Stimulated activated CD8-positive, alpha-beta memory T cell treated with anti-CD3 and anti-CD28 coated beads, Interleukin-7, amount 100 ng/mL, for 48 hours (primary cell): ENCODE data around the gene FOXS1.
"Not testable (repeated sequence)": the region's sequence is repeated elsewhere in the genome, so short reads cannot be mapped to it uniquely, and the experiment has no call there.

ENCODE experiments used
- DNase-seq, 2 donors: peaks; one replicate each; pipeline ENCODE4 v3.0.0-alpha.2; 2020; ENCODE audit warnings: low read depth in 1 of 2; ENCODE audit errors: extremely low read depth in 1 of 2

Gene FOXS1

DNA sequence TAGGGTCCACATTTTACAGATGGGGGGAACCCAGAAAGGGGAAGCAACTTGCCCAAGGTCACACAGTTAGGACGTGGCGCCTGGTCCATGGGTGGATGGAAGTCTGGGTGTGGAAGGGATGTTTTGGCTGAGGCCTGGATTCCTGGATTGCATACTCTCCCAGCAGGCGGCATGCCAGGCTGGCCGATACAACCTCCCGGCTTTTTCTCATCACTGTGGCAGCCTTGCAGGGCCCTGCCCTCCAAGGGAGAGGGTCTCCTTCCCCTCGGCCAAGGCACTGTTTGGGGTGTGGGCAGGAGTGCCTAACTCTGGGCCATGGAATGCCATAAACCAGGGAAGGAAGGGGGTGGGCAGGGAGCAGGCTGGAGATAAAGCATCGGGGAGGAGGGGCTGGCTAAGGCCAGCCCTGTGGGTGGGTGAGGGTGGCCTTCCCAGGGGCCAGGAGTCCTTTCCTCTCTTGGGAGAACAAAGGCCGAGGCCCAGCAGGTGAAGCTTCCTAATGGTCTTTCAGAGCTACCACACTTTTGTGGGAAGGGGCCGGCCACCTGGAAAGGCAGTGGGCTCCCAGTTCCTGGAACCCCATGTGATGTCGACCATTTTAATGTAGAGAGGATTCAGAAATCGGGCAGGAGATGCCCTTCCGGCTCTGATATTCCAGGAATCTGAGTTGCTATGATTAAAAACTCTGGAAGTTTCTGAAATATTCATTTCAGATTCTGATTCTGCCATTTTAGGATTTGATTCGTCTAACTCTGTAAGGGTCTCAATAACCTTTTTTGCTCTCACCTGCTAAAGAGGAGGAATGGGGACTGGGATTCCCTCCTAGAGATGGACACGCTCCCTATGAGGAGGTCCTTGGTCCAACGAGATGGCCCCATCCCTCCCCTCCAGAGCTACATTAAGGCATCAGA lies 4.2 kb downstream of the FOXS1 start:
- DNase-seq = no peak

DNA sequence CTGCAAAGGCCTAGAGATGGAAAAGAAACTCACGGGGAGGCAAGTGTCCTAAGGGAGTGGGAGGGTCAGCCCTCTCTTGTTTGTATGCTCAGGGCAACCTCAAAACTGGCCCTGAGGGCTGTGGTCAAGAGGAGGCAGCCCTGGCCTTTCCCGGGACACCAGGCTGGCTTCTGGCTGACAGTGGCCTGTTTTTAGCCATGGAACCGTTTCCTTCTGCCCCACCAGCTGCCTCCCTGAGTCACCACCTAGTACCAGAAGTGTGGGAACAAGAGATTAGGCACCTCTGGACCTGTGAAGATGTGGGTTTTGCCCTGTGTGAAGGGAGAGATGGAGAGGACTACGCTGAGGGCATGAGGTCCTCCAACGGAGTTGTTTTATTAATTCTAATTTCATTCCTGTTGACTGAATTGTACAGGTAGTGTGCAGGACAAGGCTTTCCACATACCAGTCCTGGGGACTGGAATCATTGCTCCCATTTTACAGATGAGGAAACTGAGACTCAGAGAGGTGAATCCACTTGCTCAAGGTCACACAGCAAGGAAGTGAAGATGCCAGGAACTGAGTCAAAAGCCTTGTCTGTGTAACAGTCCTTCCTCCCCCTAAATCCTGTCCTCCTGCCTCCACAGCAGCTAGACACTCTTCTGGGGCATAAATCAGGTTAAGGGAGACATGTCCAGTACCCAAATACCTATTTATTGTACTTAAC lies 5.5 kb downstream of the FOXS1 start:
- DNase-seq = no peak

DNA sequence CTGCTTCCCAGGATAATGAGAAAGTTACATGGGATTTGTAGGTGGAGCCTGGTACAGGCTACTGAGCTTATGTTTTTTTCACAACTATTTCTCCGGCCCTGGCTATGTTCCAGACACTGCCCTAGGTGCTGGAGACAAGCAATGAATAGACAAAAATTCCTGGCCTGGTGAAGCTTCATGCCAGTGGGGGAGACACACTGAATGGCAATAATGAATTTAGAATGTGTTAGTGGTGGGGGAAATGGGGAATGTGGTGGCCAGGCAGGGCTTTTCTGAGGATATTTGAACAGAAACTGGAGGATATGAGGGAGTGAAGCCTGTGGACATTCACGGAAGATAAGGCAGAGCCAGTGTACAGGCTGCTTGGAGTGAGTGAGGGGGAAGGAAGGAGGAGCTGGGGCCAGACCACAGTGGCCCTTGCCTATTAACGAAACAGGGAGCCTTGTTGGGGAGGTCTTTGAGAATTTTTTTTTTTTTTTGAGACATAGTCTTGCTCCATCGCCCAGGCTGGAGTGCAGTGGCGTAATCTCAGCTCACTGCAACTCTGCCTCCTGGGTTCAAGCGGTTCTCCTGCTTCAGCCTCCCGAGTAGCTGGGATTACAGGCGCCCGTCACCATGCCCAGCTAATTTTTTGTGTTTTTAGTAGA lies 6.6 kb downstream of the FOXS1 start:
- DNase-seq = no peak

GRCh38 chr20:31837896-31838397 lies 7.5 kb downstream of the FOXS1 start:
- no peak for DNase-seq

- no peak for DNase-seq
Measured at GRCh38 chr20:31836853-31837608, 8.4 kb downstream of the FOXS1 start.

GRCh38 chr20:31835977-31836852 lies 9.2 kb downstream of the FOXS1 start:
- DNase-seq = peak; percentile 12 to 21

DNA sequence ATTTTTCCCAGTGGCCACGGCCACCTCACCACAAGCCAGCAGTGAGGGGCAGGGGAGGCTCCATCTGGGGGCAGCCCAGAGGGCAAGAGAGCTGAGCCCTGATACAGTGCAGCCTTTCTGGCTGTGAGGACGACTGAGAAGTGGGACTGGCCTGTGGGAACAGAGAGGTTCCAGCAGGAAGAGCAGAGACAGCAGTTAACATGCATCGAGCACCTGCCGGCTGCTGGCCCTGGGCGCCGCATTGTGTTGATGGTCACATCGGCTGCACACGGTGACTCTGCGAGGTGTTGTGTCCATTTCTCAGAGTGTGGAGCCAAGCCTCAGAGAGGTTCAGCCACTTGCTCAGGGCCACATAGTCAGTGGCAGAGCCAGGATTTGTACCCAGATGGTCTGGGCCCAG lies 9.8 kb downstream of the FOXS1 start:
- no peak for DNase-seq

- DNase-seq = no peak
Measured at GRCh38 chr20:31833931-31834521, 11.4 kb downstream of the FOXS1 start.

DNA sequence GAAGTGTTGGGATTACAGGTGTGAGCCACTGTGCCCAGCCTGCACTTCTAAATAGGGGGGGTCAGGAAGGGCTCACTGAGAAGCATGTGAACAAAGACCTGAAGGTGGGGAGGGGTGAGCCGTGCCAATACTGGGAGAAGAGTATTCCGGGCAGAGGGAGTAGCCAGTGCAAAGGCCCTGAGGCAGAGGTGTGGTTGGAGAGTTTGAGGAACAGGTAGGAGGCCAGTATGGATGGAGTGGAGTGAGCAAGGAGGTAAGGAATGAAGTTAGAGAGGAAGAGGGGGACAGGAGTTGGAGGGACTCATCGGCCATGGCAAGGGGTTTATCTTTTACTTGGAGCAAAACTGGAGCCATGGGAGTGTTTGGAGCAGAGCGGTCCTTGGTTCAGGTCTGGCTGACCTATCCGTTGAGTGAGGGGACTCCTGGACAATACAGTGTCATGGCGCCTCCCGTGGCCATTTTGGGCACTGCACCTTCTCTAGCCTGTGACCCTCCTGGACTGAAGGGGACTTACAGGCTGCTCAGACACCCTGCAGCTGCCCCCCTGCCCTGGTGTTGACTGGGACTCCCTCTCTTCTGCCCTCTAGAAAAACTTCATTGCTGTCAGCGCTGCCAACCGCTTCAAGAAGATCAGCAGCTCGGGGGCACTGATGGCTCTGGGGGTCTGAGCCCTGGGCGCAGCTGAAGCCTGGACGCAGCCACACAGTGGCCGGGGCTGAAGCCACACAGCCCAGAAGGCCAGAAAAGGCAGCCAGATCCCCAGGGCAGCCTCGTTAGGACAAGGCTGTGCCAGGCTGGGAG lies 12.1 kb downstream of the FOXS1 start:
- DNase-seq = peak in 1 of 2 donors; percentile 47

DNA sequence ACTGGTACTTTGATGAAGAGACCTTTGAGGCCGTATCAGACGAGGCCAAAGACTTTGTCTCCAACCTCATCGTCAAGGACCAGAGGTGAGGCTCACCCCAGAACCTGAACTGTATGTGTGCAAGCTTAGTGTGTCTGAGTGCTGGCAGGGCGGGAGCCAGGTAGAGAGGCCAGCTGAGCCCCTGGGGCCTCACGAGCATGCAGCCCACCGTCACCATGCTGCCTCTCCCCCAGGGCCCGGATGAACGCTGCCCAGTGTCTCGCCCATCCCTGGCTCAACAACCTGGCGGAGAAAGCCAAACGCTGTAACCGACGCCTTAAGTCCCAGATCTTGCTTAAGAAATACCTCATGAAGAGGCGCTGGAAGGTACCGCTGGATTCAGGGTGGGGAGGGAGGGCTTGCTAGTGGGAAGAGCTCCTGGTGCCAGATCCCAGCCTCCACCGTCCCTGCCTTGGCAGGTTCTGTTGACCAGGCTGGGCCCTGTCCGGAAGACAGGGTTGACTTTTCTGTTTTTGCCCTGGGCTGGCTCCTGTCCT lies 13.6 kb downstream of the FOXS1 start:
- DNase-seq = no peak

- no peak for DNase-seq
Measured at GRCh38 chr20:31831211-31831610, 14.2 kb downstream of the FOXS1 start.

GRCh38 chr20:31830406-31830981 lies 14.9 kb downstream of the FOXS1 start:
- DNase-seq = no peak

DNA sequence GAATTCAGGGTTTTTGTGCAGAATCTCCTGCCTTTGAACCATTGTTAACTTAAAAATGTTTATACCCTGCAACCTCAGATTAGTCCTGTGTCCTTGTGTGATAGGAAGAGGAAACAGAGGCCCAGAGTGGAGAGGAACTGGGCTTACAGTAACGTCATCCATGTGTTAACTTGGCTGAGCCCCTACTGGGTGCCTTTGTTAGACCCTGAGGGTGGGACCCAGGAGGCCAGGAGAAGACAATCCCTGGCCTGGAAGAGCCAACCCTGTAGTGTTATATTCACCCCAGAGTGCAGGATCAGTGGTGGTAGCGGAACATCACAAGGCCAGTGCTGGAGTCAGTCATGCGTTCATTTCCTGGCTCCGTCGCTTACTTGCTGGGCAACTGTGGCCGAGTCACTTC lies 15.7 kb downstream of the FOXS1 start:
- no peak for DNase-seq

GRCh38 chr20:31828016-31828415 lies 17.4 kb downstream of the FOXS1 start:
- DNase-seq = not testable (repeated sequence)

DNA sequence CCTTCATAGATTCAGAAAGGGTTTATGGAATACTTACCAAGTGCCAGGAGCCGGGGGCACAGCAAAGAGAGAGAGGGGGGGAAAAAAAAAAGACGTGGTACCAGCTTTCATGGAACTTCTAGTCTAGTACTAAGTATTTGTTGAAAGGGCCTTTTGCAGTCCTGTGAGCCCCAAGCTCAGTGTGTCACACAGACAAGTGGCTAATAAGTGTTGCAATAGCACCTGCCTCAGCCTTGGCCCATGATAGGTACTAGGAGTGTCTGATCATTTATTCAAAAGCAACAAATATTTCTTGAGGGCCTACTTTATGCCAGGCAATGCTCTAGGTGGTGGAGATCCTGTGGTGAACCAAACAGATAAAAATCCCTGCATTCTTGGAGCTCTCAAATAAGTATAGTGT lies 18.3 kb downstream of the FOXS1 start:
- no peak for DNase-seq

DNA sequence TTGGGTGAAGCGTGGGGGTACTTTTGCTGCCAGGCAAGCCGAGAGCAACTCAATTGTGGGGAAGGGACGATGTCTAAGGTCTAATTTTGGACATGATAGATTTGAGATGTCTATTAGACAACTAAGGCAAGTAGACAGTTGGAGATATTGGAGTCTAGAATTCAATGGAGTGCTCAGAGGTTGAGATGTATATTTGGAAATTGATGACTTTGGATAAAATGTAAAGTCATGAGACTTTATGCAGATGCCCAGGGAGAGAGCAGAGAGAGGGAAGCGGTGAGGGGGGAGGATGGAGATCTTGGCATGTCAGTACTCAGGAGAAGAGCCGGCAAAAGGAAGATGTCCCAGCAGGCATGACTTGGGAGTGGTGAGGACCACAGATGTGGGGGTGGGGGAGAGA lies 19.3 kb downstream of the FOXS1 start:
- DNase-seq = no peak

GRCh38 chr20:31824554-31825313 lies 20.7 kb downstream of the FOXS1 start:
- no peak for DNase-seq
